Placental pericyte (primary cell): ENCODE measurements around the gene SLC2A9. TPM values are rescaled to one million over a fixed set of nuclear protein-coding genes. Genes with fewer than 3 reads are reported as not detected.

ENCODE experiments used
- small RNA-seq: library from RNA; depleted of rRNA; stranded (forward); fragments of <200 nt; gene quantifications from one replicate; pipeline ENCODE3, GENCODE V24; 2012; ENCODE audit warnings: low replicate concordance
- total RNA-seq: library from RNA; depleted of rRNA; stranded (reverse); fragments of >200 nt; gene quantifications from 2 replicates; pipeline ENCODE4 v1.2.3, GENCODE V29; 2012

SLC2A9 gene
- 0.43 and 2.4 TPM in 2 replicates for total RNA-seq

GRCh38 chr4:10020871-10021652 lies at the start of gene SLC2A9:
Gene SLC2A9 (minus strand): TSS chr4:10021497. CDS start chr4:10021429, 68 bp downstream.

GRCh38 chr4:9781343-9782135 lies 239.8 kb downstream of the SLC2A9 start, which contains the start of gene DRD5:
Gene DRD5 (plus strand): TSS chr4:9781634. CDS start chr4:9782030, 396 bp downstream.

Small RNA genes within 50 kb of the gene (small RNA-seq; reads per million reads assigned to genes)
- gene RNA5SP154, result not detected

Other genes with a start within 250 kb of the SLC2A9 start
- gene DRD5, start 239.9 kb downstream of the SLC2A9 start, total RNA-seq, result not detected in 2 replicates
- 303 and 498 TPM in 2 replicates for gene WDR1, start 95.3 kb upstream of the SLC2A9 start, total RNA-seq